H9 (cell line): ENCODE data around the gene ZFYVE27. TPM values are rescaled to one million over a fixed set of nuclear protein-coding genes. Genes with fewer than 3 reads are reported as not detected.

ENCODE experiments used
- DNase-seq: peaks from one replicate; pipeline ENCODE4 v3.0.0-alpha.2; 2017
- H2AFZ ChIP-seq: one replicate; pipeline ENCODE4 v1.6.1; 2013; ENCODE audit warnings: mild to moderate bottlenecking, low read length, control low read depth, moderate library complexity
- H2AK5ac ChIP-seq: 2 replicates; pipeline ENCODE4 v1.6.1; 2013; ENCODE audit warnings: low read length, control low read depth, mixed read lengths; ENCODE audit not compliant: insufficient read length
- H2BK120ac ChIP-seq: one replicate; pipeline ENCODE4 v1.6.1; 2013; ENCODE audit warnings: low read depth, mild to moderate bottlenecking, low read length, control low read depth, inconsistent platforms; ENCODE audit not compliant: poor library complexity, severe bottlenecking
- H2BK12ac ChIP-seq: 2 replicates; pipeline ENCODE4 v1.6.1; 2013; ENCODE audit warnings: low read length, control low read depth, mixed read lengths, low read depth; ENCODE audit not compliant: insufficient read length
- H2BK15ac ChIP-seq: 2 replicates; pipeline ENCODE4 v1.6.1; 2013; ENCODE audit warnings: low read depth, low read length, control low read depth
- H2BK20ac ChIP-seq: one replicate; pipeline ENCODE4 v1.6.1; 2013; ENCODE audit warnings: low read depth, mild to moderate bottlenecking, low read length, control low read depth, inconsistent platforms; ENCODE audit not compliant: poor library complexity, severe bottlenecking
- H2BK5ac ChIP-seq: 2 replicates; pipeline ENCODE4 v1.6.1; 2013; ENCODE audit warnings: low read length, control low read depth, mixed read lengths; ENCODE audit not compliant: insufficient read length
- H3K14ac ChIP-seq: 2 replicates; pipeline ENCODE4 v1.6.1; 2013; ENCODE audit warnings: low read length, control low read depth; ENCODE audit not compliant: insufficient read depth
- H3K18ac ChIP-seq: 2 replicates; pipeline ENCODE4 v1.6.1; 2013; ENCODE audit warnings: low read depth, mild to moderate bottlenecking, mixed read lengths, low read length, control low read depth; ENCODE audit not compliant: insufficient read length
- H3K23ac ChIP-seq: 2 replicates; pipeline ENCODE4 v1.6.1; 2013; ENCODE audit warnings: low read length, control low read depth, mixed read lengths, low read depth; ENCODE audit not compliant: insufficient read length
- H3K23me2 ChIP-seq: 2 replicates; pipeline ENCODE4 v1.6.1; 2013; ENCODE audit warnings: low read depth, mild to moderate bottlenecking, mixed read lengths, low read length, control low read depth; ENCODE audit not compliant: insufficient read length, poor library complexity, severe bottlenecking
- H3K27ac ChIP-seq: 2 replicates; pipeline ENCODE4 v1.5.1; 2013; ENCODE audit warnings: low read length, control low read depth, mixed read lengths, low read depth; ENCODE audit not compliant: insufficient read length
- H3K27me3 ChIP-seq: 2 replicates; pipeline ENCODE4 v1.6.1; 2013; ENCODE audit warnings: low read length, control low read depth, inconsistent platforms; ENCODE audit not compliant: insufficient read depth
- H3K4ac ChIP-seq: 2 replicates; pipeline ENCODE4 v1.6.1; 2013; ENCODE audit warnings: low read depth, mild to moderate bottlenecking, control low read depth, inconsistent platforms, low read length, moderate library complexity
- H3K4me1 ChIP-seq: 2 replicates; pipeline ENCODE4 v1.6.1; 2013; ENCODE audit warnings: low read length, control low read depth, inconsistent platforms; ENCODE audit not compliant: insufficient read depth
- H3K4me2 ChIP-seq: 2 replicates; pipeline ENCODE4 v1.6.1; 2013; ENCODE audit warnings: low read length, control low read depth, mixed read lengths; ENCODE audit not compliant: insufficient read length, insufficient read depth
- H3K56ac ChIP-seq: 2 replicates; pipeline ENCODE4 v1.6.1; 2013; ENCODE audit warnings: low read depth, mild to moderate bottlenecking, mixed read lengths, low read length, control low read depth; ENCODE audit not compliant: insufficient read length
- H3K79me1 ChIP-seq: 2 replicates; pipeline ENCODE4 v1.6.1; 2013; ENCODE audit warnings: low read depth, mild to moderate bottlenecking, moderate library complexity, low read length, control low read depth, inconsistent platforms; ENCODE audit not compliant: insufficient read depth, poor library complexity, severe bottlenecking
- H3K79me2 ChIP-seq: 2 replicates; pipeline ENCODE4 v1.6.1; 2013; ENCODE audit warnings: low read length, control low read depth, inconsistent platforms; ENCODE audit not compliant: insufficient read depth
- H3K9ac ChIP-seq: 2 replicates; pipeline ENCODE4 v1.6.1; 2013; ENCODE audit warnings: low read length, control low read depth, mixed read lengths; ENCODE audit not compliant: insufficient read length; ENCODE audit errors: extremely low read depth
- H3K9me3 ChIP-seq: one replicate; pipeline ENCODE4 v1.6.1; 2013; ENCODE audit warnings: low read depth, low read length, inconsistent platforms; ENCODE audit not compliant: control insufficient read depth
- H3T11ph ChIP-seq: one replicate; pipeline ENCODE4 v1.6.1; 2013; ENCODE audit warnings: mild to moderate bottlenecking, low read length, control low read depth, inconsistent platforms
- H4K20me1 ChIP-seq: one replicate; pipeline ENCODE4 v1.6.1; 2013; ENCODE audit not compliant: control insufficient read depth, insufficient read length, insufficient read depth
- H4K5ac ChIP-seq: 2 replicates; pipeline ENCODE4 v1.6.1; 2013; ENCODE audit warnings: low read depth, mild to moderate bottlenecking, mixed read lengths, low read length, control low read depth; ENCODE audit not compliant: insufficient read length
- H4K8ac ChIP-seq: replicated peaks from 2 replicates; pipeline ENCODE4 v1.6.1; 2013; ENCODE audit warnings: low read length, control low read depth, mixed read lengths, low read depth; ENCODE audit not compliant: insufficient read length
- H4K91ac ChIP-seq: 2 replicates; pipeline ENCODE4 v1.6.1; 2013; ENCODE audit warnings: low read depth, mild to moderate bottlenecking, moderate library complexity, mixed read lengths, low read length, control low read depth; ENCODE audit not compliant: insufficient read length
- H3K27ac Mint-ChIP-seq, 3 experiments: 2 replicates in 2 of 3; 3 replicates in 1 of 3; pipeline ENCODE4 v1.8.0; 2020 to 2021; ENCODE audit warnings: mixed read lengths in 3 of 3, mild to moderate bottlenecking in 1 of 3, moderate library complexity in 1 of 3
- H3K27me3 Mint-ChIP-seq: 2 replicates; pipeline ENCODE4 v1.8.0; 2021; ENCODE audit warnings: low read depth, mild to moderate bottlenecking, moderate library complexity, mixed read lengths
- H3K36me3 Mint-ChIP-seq, 3 experiments: 2 replicates in 2 of 3; 3 replicates in 1 of 3; pipeline ENCODE4 v1.8.0; 2020 to 2021; ENCODE audit warnings: low read depth in 3 of 3, mixed read lengths in 3 of 3; ENCODE audit not compliant: insufficient read depth in 1 of 3
- H3K4me1 Mint-ChIP-seq, 2 experiments: 2 replicates each; pipeline ENCODE4 v1.8.0; 2020; ENCODE audit warnings: mixed read lengths in 2 of 2
- H3K4me3 Mint-ChIP-seq, 2 experiments: 2 replicates in 1 of 2; 3 replicates in 1 of 2; pipeline ENCODE4 v1.8.0; 2020 to 2021; ENCODE audit warnings: mild to moderate bottlenecking in 2 of 2, mixed read lengths in 2 of 2, moderate library complexity in 1 of 2
- H3K9me3 Mint-ChIP-seq, 2 experiments: 2 replicates in 1 of 2; 3 replicates in 1 of 2; pipeline ENCODE4 v1.8.0; 2020; ENCODE audit warnings: mild to moderate bottlenecking in 2 of 2, mixed read lengths in 2 of 2, moderate library complexity in 1 of 2
- WGBS: extraction: QIAGEN DNeasy Blood & Tissue Kit; methylation state at CpG from one replicate; pipeline ENCODE4 v1.1.7; 2013; ENCODE audit warnings: missing lambda C conversion rate, low lambda C conversion rate, mixed read lengths; ENCODE audit not compliant: insufficient read length; ENCODE audit errors: extremely low coverage; 5-methylcytosine and 5-hydroxymethylcytosine counted together
- total RNA-seq: library from RNA; stranded (reverse); gene quantifications from 2 replicates; pipeline ENCODE4 v1.2.1, GENCODE V29; 2021
- TF ChIP-seq, protein P1 (sequence below): fragments of 200-600 bp; sonication (generic); conservative IDR thresholded peaks from 3 replicates; pipeline ENCODE4 v1.8.0; 2021; ENCODE audit warnings: antibody characterized with exemption, mild to moderate bottlenecking

ZFYVE27 gene
- total RNA-seq, 1 experiment from 2014 or later, result 33.2 TPM

DNA sequence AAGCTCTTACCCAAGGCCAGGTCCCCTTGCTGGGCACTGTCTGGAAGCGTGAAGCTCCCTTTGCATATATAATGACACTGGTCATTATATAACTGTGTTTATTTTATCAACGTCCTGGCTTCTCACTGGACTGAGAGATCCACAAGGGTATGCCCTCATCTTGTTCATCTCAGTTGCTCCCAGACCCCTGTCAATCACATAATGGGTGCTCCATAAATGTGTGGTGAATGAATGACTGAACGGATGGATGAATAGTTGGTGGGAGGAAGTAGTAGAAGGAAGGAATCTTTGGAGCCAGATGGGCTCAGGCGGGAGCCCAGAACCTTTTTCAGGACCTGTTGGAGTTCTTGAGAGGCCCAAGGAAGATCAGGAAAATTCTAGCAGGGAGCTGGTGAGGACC is 42.6 kb downstream of the ZFYVE27 start:
- H3K9ac ChIP-seq, result no peak overlapping the region
- no peak overlapping the region for H3K27ac ChIP-seq
- no peak overlapping the region for H4K8ac ChIP-seq
- no peaks in the 10 kb centered on the region for H3K9me3 ChIP-seq
- Mint-ChIP-seq H3K9me3 (no peaks in the 10 kb centered on the region), H3K4me1 (peaks cover 23 to 38% of the 10 kb centered on the region in 2 experiments), H3K4me3 (no peak overlapping the region), H3K36me3 (no peaks in the 10 kb centered on the region), H3K27ac (no peak overlapping the region), H3K27me3 (peaks cover 11% of the 10 kb centered on the region)
- no peak overlapping the region for H3K23ac ChIP-seq
- no peaks in the 10 kb centered on the region for H3K79me1 ChIP-seq
- no peak for DNase-seq
- no peak overlapping the region for H4K5ac ChIP-seq
- H4K20me1 ChIP-seq, result no peaks in the 10 kb centered on the region
- no peaks in the 10 kb centered on the region for H3K79me2 ChIP-seq
- H3K18ac ChIP-seq, result no peak overlapping the region
- no peak overlapping the region for H3K4me2 ChIP-seq
- TF ChIP-seq, protein P1, sequence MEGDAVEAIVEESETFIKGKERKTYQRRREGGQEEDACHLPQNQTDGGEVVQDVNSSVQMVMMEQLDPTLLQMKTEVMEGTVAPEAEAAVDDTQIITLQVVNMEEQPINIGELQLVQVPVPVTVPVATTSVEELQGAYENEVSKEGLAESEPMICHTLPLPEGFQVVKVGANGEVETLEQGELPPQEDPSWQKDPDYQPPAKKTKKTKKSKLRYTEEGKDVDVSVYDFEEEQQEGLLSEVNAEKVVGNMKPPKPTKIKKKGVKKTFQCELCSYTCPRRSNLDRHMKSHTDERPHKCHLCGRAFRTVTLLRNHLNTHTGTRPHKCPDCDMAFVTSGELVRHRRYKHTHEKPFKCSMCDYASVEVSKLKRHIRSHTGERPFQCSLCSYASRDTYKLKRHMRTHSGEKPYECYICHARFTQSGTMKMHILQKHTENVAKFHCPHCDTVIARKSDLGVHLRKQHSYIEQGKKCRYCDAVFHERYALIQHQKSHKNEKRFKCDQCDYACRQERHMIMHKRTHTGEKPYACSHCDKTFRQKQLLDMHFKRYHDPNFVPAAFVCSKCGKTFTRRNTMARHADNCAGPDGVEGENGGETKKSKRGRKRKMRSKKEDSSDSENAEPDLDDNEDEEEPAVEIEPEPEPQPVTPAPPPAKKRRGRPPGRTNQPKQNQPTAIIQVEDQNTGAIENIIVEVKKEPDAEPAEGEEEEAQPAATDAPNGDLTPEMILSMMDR, result no peak
- no peak overlapping the region for H3K56ac ChIP-seq
- no peak overlapping the region for H2AK5ac ChIP-seq
- no peak overlapping the region for H4K91ac ChIP-seq
- H2BK20ac ChIP-seq, result no peak overlapping the region
- no CpG with 5 or more reads among the region's 4 CpGs for WGBS
- H3K23me2 ChIP-seq, result no peaks in the 10 kb centered on the region
- no peak overlapping the region for H3K14ac ChIP-seq
- H3K27me3 ChIP-seq, result no peaks in the 10 kb centered on the region
- no peak overlapping the region for H3T11ph ChIP-seq
- no peak overlapping the region for H2BK120ac ChIP-seq
- H2BK5ac ChIP-seq, result no peak overlapping the region
- peaks cover 1% of the 10 kb centered on the region; the same call in 1 of the 2 replicates for H3K4me1 ChIP-seq
- H2AFZ ChIP-seq, result no peak overlapping the region
- no peak overlapping the region for H3K4ac ChIP-seq
- no peak overlapping the region for H2BK15ac ChIP-seq
- H2BK12ac ChIP-seq, result no peak overlapping the region
